ENCODE data around the gene TMEM54. TPM values are rescaled to one million over a fixed set of nuclear protein-coding genes. Genes with fewer than 3 reads are reported as not detected.

TMEM54 gene
- total RNA-seq, 1 donor from 2014 or later, result 8.0 TPM

GRCh38 chr1:32895325-32896215, 5.6 kb downstream of the TMEM54 start:
- no peak overlapping the region for H3K27ac Mint-ChIP-seq (ENCODE audit: unreplicated experiment)

DNA sequence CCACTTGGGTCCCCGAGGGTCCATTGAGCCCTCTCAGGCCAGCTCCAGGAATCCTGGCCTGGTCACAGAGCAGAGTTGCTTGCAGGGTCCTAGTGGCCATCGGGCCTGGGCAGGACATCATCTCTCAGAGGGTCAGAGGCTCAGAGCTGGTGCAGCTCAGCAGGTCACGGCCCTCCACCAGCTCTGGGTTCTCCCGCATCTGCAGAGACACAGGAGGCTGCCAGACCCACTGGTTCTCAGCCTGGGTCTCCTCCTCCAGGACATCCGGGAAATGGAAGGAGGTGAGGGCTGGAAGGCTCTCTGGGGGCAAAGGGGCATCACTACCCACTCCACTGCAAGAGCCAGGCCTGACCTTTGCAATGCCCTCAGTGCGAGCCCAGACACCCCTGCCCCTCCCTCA, 6.5 kb downstream of the TMEM54 start:
- no peak overlapping the region for H2AFZ ChIP-seq (ENCODE audit: low read depth, low read length)
- Mint-ChIP-seq H3K27ac (ENCODE audit: unreplicated experiment) (no peak overlapping the region), H3K4me3 (ENCODE audit: unreplicated experiment) (no peak overlapping the region), H3K36me3 (ENCODE audit: low read depth, unreplicated experiment) (peaks cover 7% of the 10 kb centered on the region), H3K27me3 (ENCODE audit: low read depth, unreplicated experiment) (peaks cover 70% of the 10 kb centered on the region), H3K4me1 (ENCODE audit: low read depth, unreplicated experiment) (peaks cover 4% of the 10 kb centered on the region), H3K9me3 (ENCODE audit: unreplicated experiment) (no peaks in the 10 kb centered on the region)
- H3K4me3 ChIP-seq (ENCODE audit: insufficient read depth, low read depth, low read length), result no peak overlapping the region
- no peak overlapping the region for H3K9ac ChIP-seq (ENCODE audit: low read length)
- H4K20me1 ChIP-seq (ENCODE audit: insufficient read depth, low read length), result no peaks in the 10 kb centered on the region
- no peak for DNase-seq (ENCODE audit: low read depth)
- H3K4me2 ChIP-seq (ENCODE audit: low read length), result no peak overlapping the region
- H3K27ac ChIP-seq (ENCODE audit: low read depth, low read length), result no peak overlapping the region
- no peak for FAIRE-seq
- H3K36me3 ChIP-seq (ENCODE audit: insufficient read depth, low read length), result no peaks in the 10 kb centered on the region
- no peaks in the 10 kb centered on the region for H3K79me2 ChIP-seq (ENCODE audit: insufficient read depth, low read length)
- no peaks in the 10 kb centered on the region for H3K9me3 ChIP-seq (ENCODE audit: insufficient read depth, low read depth, low read length)
- TF ChIP-seq CTCF (IDR thresholded peaks at IDR 0.05; ENCODE audit: insufficient read depth, low read depth, low read length), result no peak
- TF ChIP-seq EZH2 (IDR thresholded peaks at IDR 0.05; ENCODE audit: insufficient read depth, low read length), result no peak
- peaks cover 20% of the 10 kb centered on the region for H3K27me3 ChIP-seq (ENCODE audit: insufficient read depth, low read length)
- no peaks in the 10 kb centered on the region for H3K4me1 ChIP-seq (ENCODE audit: insufficient read depth, low read length)

More at GRCh38 chr1:32895325-32896215, 5.6 kb downstream of the TMEM54 start:
- Mint-ChIP-seq H3K4me1 (ENCODE audit: low read depth, unreplicated experiment) (peaks cover 4% of the 10 kb centered on the region), H3K4me3 (ENCODE audit: unreplicated experiment) (no peak overlapping the region), H3K27me3 (ENCODE audit: low read depth, unreplicated experiment) (peaks cover 69% of the 10 kb centered on the region), H3K9me3 (ENCODE audit: unreplicated experiment) (no peaks in the 10 kb centered on the region), H3K36me3 (ENCODE audit: low read depth, unreplicated experiment) (peaks cover 7% of the 10 kb centered on the region)
- FAIRE-seq (no peak), DNase-seq (ENCODE audit: low read depth) (no peak)
- Histone ChIP-seq H3K4me2 (ENCODE audit: low read length) (no peak overlapping the region), H3K4me1 (ENCODE audit: insufficient read depth, low read length) (no peaks in the 10 kb centered on the region), H3K36me3 (ENCODE audit: insufficient read depth, low read length) (no peaks in the 10 kb centered on the region), H2AFZ (ENCODE audit: low read depth, low read length) (no peak overlapping the region), H3K79me2 (ENCODE audit: insufficient read depth, low read length) (no peaks in the 10 kb centered on the region), H3K4me3 (ENCODE audit: insufficient read depth, low read depth, low read length) (no peak overlapping the region), H3K9ac (ENCODE audit: low read length) (no peak overlapping the region), H3K27ac (ENCODE audit: low read depth, low read length) (no peak overlapping the region), H3K9me3 (ENCODE audit: insufficient read depth, low read depth, low read length) (no peaks in the 10 kb centered on the region), H4K20me1 (ENCODE audit: insufficient read depth, low read length) (no peaks in the 10 kb centered on the region), H3K27me3 (ENCODE audit: insufficient read depth, low read length) (peaks cover 19% of the 10 kb centered on the region)
- TF ChIP-seq CTCF (IDR thresholded peaks at IDR 0.05; ENCODE audit: insufficient read depth, low read depth, low read length), result no peak
- TF ChIP-seq EZH2 (IDR thresholded peaks at IDR 0.05; ENCODE audit: insufficient read depth, low read length), result no peak
